A549 (cell line): ENCODE results near the gene ANAPC15.

Experiments
- CEBPB ChIP-seq, 2 experiments: fragments of >200 bp in 1 of 2; sonication (Bioruptor Twin) in 1 of 2; formaldehyde crosslinking in 1 of 2; IDR thresholded peaks; 2 replicates each; pipeline ENCODE4 v1.6.1; 2012 to 2016
- CHD2 ChIP-seq: fragments of 150-350 bp; IDR thresholded peaks from 2 replicates; pipeline ENCODE4 v1.6.1; 2014; ENCODE audit warnings: low read length; ENCODE audit not compliant: partially characterized antibody
- CTCF ChIP-seq: fragments of >200 bp; sonication (Bioruptor Twin); formaldehyde crosslinking; IDR thresholded peaks from 3 replicates; pipeline ENCODE4 v1.5.1; 2016
- EP300 ChIP-seq, 2 experiments: fragments of >200 bp; sonication (Bioruptor Twin); formaldehyde crosslinking; IDR thresholded peaks; 2 replicates in 1 of 2; 3 replicates in 1 of 2; pipeline ENCODE4 v1.6.1; 2016 to 2017
- KDM5A ChIP-seq: fragments of 200-600 bp; sonication (generic); IDR thresholded peaks from 2 replicates; pipeline ENCODE4 v1.6.1; 2016; ENCODE audit warnings: antibody characterized with exemption, mild to moderate bottlenecking
- MAX ChIP-seq: IDR thresholded peaks from 2 replicates; pipeline ENCODE4 v1.6.1; 2012
- MAZ ChIP-seq: fragments of 150-350 bp; IDR thresholded peaks from 2 replicates; pipeline ENCODE4 v1.6.1; 2014; ENCODE audit warnings: antibody characterized with exemption, low read depth, low read length, borderline replicate concordance
- NFE2L2 ChIP-seq: fragments of 150-350 bp; conservative IDR thresholded peaks from 2 replicates; pipeline ENCODE4 v1.6.1; 2014; ENCODE audit warnings: low read length
- NR3C1 ChIP-seq: fragments of >200 bp; sonication (Bioruptor Twin); formaldehyde crosslinking; IDR thresholded peaks from 3 replicates; pipeline ENCODE4 v1.6.1; 2017
- POLR2A ChIP-seq: IDR thresholded peaks from 2 replicates; pipeline ENCODE4 v1.6.1; 2012; ENCODE audit warnings: mild to moderate bottlenecking, low read length
- POLR2AphosphoS2 ChIP-seq: conservative IDR thresholded peaks from 2 replicates; pipeline ENCODE4 v1.6.1; 2012; ENCODE audit warnings: low read length, improper control_type of control experiment, inconsistent platforms
- RNF2 ChIP-seq: fragments of 200-600 bp; sonication (generic); IDR thresholded peaks from 2 replicates; pipeline ENCODE4 v1.6.1; 2016; ENCODE audit warnings: low read depth, mild to moderate bottlenecking, antibody characterized with exemption, moderate library complexity, borderline replicate concordance
- ZC3H11A ChIP-seq: fragments of 450-650 bp; IDR thresholded peaks from 2 replicates; pipeline ENCODE4 v1.6.1; 2014; ENCODE audit warnings: antibody characterized with exemption, mild to moderate bottlenecking
- ZFP36 ChIP-seq: fragments of 450-650 bp; IDR thresholded peaks from 2 replicates; pipeline ENCODE4 v1.6.1; 2014; ENCODE audit warnings: borderline replicate concordance; ENCODE audit not compliant: partially characterized antibody

- TF ChIP-seq NR3C1 (no peak), MAZ (no peak), POLR2A (no peak), CTCF (no peak), EP300 (IDR thresholded peaks at IDR 0.05) (no peak), ZC3H11A (no peak), ZFP36 (no peak), CEBPB (IDR thresholded peaks at IDR 0.05) (no peak), NFE2L2 (no peak), KDM5A (no peak), RNF2 (no peak), CHD2 (no peak), POLR2AphosphoS2 (no peak), MAX (no peak)
Observed at GRCh38 chr11:72138821-72139390, 26.4 kb upstream of the ANAPC15 start.
